Gastrocnemius medialis (tissue), 4 donors: ENCODE measurements around the gene TTLL6. TPM values are rescaled to one million over a fixed set of nuclear protein-coding genes. Genes with fewer than 3 reads are reported as not detected.

Experiments
- ATAC-seq, 2 donors: fragments of 150-250 bp; one replicate each; pipeline ENCODE4 v1.9.1; 2016
- DNase-seq, 2 donors: peaks; one replicate each; pipeline ENCODE4 v3.0.0-alpha.2; 2019
- H3K27ac ChIP-seq, 4 donors: fragments of 200-600 bp; sonication (generic); 1 replicate in 1 of 4; 2 replicates in 3 of 4; pipeline ENCODE4 v1.5.1; 2016 to 2018; ENCODE audit warnings: mild to moderate bottlenecking in 2 of 4, moderate library complexity in 1 of 4
- H3K27me3 ChIP-seq, 3 donors: fragments of 200-600 bp; sonication (generic) in 2 of 3; 1 replicate in 1 of 3; 2 replicates in 2 of 3; pipeline versions ENCODE4 v1.5.1 to v1.6.0; 2016 to 2019; ENCODE audit warnings: mild to moderate bottlenecking in 1 of 3, moderate library complexity in 1 of 3
- H3K36me3 ChIP-seq, 2 donors: fragments of 200-600 bp; sonication (generic) in 1 of 2; one replicate each; pipeline ENCODE4 v1.5.1; 2017 to 2018
- H3K4me1 ChIP-seq, 2 donors: fragments of 200-600 bp; sonication (generic) in 1 of 2; one replicate each; pipeline ENCODE4 v1.5.1; 2016 to 2017; ENCODE audit warnings: mild to moderate bottlenecking in 2 of 2
- H3K4me3 ChIP-seq, 4 donors: fragments of 200-600 bp; sonication (generic) in 3 of 4; 1 replicate in 1 of 4; 2 replicates in 3 of 4; pipeline ENCODE4 v1.5.1; 2016 to 2019; ENCODE audit warnings: mild to moderate bottlenecking in 2 of 4
- H3K9me3 ChIP-seq, 3 donors: fragments of 200-600 bp; sonication (generic) in 2 of 3; 1 replicate in 1 of 3; 2 replicates in 2 of 3; pipeline ENCODE4 v1.5.1; 2016 to 2019
- CTCF ChIP-seq, 5 experiments: fragments of 450-650 bp in 3 of 5; fragments of 200-600 bp in 2 of 5; sonication (generic) in 2 of 5; IDR thresholded peaks in 4 of 5; conservative IDR thresholded peaks in 1 of 5; 1 replicate in 4 of 5; 2 replicates in 1 of 5; pipeline ENCODE4 v1.5.1; 2016 to 2019; ENCODE audit warnings: antibody characterized with exemption in 5 of 5, mild to moderate bottlenecking in 3 of 5, moderate library complexity in 3 of 5
- POLR2A ChIP-seq, 2 donors: fragments of 450-650 bp; IDR thresholded peaks; one replicate each; pipeline ENCODE4 v1.6.1; 2017; ENCODE audit warnings: antibody characterized with exemption in 2 of 2, mild to moderate bottlenecking in 2 of 2, moderate library complexity in 2 of 2
- in situ Hi-C, 4 donors: fragments of 200-750 bp; cut with MboI; loops; one replicate each; pipeline versions ENCODE4 v1.15.0 to v1.8.0; 2017; ENCODE audit warnings: low sequenced_read_pairs in 4 of 4
- intact Hi-C: fragments of 100-400 bp; cut with DNase I; formaldehyde crosslinking; loops from one replicate; pipeline ENCODE4 v1.15.1; 2023; ENCODE audit warnings: low total_unique reads
- total RNA-seq, 4 donors: library from RNA; depleted of rRNA; stranded (reverse); fragments of >200 nt; gene quantifications; one replicate each; pipeline versions ENCODE4 v1.1.0 to v1.2.3, GENCODE V29; 2016

The TTLL6 gene
- total RNA-seq, 4 donors from 2014 or later, result 0.10 TPM; not detected in 2

- Histone ChIP-seq H3K27me3 (peaks cover 0 to 18% (median 4%) of the 10 kb centered on the region in 3 donors), H3K9me3 (no peaks in the 10 kb centered on the region), H3K4me1 (no peaks in the 10 kb centered on the region), H3K36me3 (no peaks in the 10 kb centered on the region), H3K4me3 (no peak overlapping the region), H3K27ac (no peak overlapping the region)
- no peak for ATAC-seq
- in situ Hi-C loops (no loop called here), intact Hi-C loops (no loop called here)
- DNase-seq, result no peak
- TF ChIP-seq CTCF (IDR thresholded peaks at IDR 0.05 in 4 of 5, conservative IDR thresholded peaks at IDR 0.05 in 1 of 5) (no peak), POLR2A (IDR thresholded peaks at IDR 0.05) (no peak)
Observed at GRCh38 chr17:48779421-48779820, 37.6 kb downstream of the TTLL6 start.

- no peaks in the 10 kb centered on the region for H3K36me3 ChIP-seq
- H3K27ac ChIP-seq, result no peak overlapping the region
- intact Hi-C loops (no loop called here), in situ Hi-C loops (no loop called here)
- peaks cover 0 to 20% (median 7%) of the 10 kb centered on the region in 3 donors for H3K27me3 ChIP-seq
- TF ChIP-seq CTCF (IDR thresholded peaks at IDR 0.05 in 4 of 5, conservative IDR thresholded peaks at IDR 0.05 in 1 of 5) (no peak), POLR2A (IDR thresholded peaks at IDR 0.05) (no peak)
- H3K4me1 ChIP-seq, result no peaks in the 10 kb centered on the region
- DNase-seq (no peak), ATAC-seq (no peak)
- H3K4me3 ChIP-seq, result no peak overlapping the region
- no peaks in the 10 kb centered on the region for H3K9me3 ChIP-seq
Observed at GRCh38 chr17:48776602-48777001, 40.4 kb downstream of the TTLL6 start.

GRCh38 chr17:48773245-48773644, 43.8 kb downstream of the TTLL6 start:
- H3K9me3 ChIP-seq, result no peaks in the 10 kb centered on the region
- no peak overlapping the region for H3K4me3 ChIP-seq
- H3K4me1 ChIP-seq, result no peaks in the 10 kb centered on the region
- TF ChIP-seq POLR2A (IDR thresholded peaks at IDR 0.05) (no peak), CTCF (IDR thresholded peaks at IDR 0.05 in 4 of 5, conservative IDR thresholded peaks at IDR 0.05 in 1 of 5) (no peak)
- no peak for ATAC-seq
- H3K27ac ChIP-seq, result no peak overlapping the region
- no peaks in the 10 kb centered on the region for H3K36me3 ChIP-seq
- H3K27me3 ChIP-seq, result peaks cover 9 to 30% (median 16%) of the 10 kb centered on the region in 3 donors
- in situ Hi-C loops (no loop called here), intact Hi-C loops (no loop called here)
- no peak for DNase-seq

GRCh38 chr17:48770954-48771353, 46.1 kb downstream of the TTLL6 start:
- in situ Hi-C loops (no loop called here), intact Hi-C loops (no loop called here)
- DNase-seq, result no peak
- peaks cover 9 to 20% (median 20%) of the 10 kb centered on the region in 3 donors for H3K27me3 ChIP-seq
- no peaks in the 10 kb centered on the region for H3K36me3 ChIP-seq
- ATAC-seq, result no peak
- no peaks in the 10 kb centered on the region for H3K4me1 ChIP-seq
- no peaks in the 10 kb centered on the region for H3K9me3 ChIP-seq
- H3K27ac ChIP-seq, result no peak overlapping the region
- TF ChIP-seq CTCF (IDR thresholded peaks at IDR 0.05 in 4 of 5, conservative IDR thresholded peaks at IDR 0.05 in 1 of 5), result no peak
- no peak for TF ChIP-seq POLR2A (IDR thresholded peaks at IDR 0.05)
- no peak overlapping the region for H3K4me3 ChIP-seq

GRCh38 chr17:48769009-48769675, 47.9 kb downstream of the TTLL6 start:
- ATAC-seq (no peak), DNase-seq (no peak)
- Histone ChIP-seq H3K36me3 (no peaks in the 10 kb centered on the region), H3K27me3 (peaks cover 9 to 28% (median 15%) of the 10 kb centered on the region in 3 donors), H3K4me1 (no peaks in the 10 kb centered on the region), H3K4me3 (no peak overlapping the region), H3K9me3 (no peaks in the 10 kb centered on the region), H3K27ac (no peak overlapping the region)
- intact Hi-C loops (no loop called here), in situ Hi-C loops (no loop called here)
- TF ChIP-seq CTCF (IDR thresholded peaks at IDR 0.05 in 4 of 5, conservative IDR thresholded peaks at IDR 0.05 in 1 of 5) (no peak), POLR2A (IDR thresholded peaks at IDR 0.05) (no peak)
